GM21737 (cell line): Measurements from ENCODE around the gene OR51E1.
A peak's percentile ranks its signal among the peaks of the same experiment; 100 is the strongest.

Experiments used
- ATAC-seq: cut with Tn5 transposase; IDR thresholded peaks from one replicate; pipeline ENCODE4 v1.9.1; 2021; ENCODE audit warnings: mild to moderate bottlenecking, moderate library complexity; ENCODE audit not compliant: unreplicated experiment

The OR51E1 gene, protein sequence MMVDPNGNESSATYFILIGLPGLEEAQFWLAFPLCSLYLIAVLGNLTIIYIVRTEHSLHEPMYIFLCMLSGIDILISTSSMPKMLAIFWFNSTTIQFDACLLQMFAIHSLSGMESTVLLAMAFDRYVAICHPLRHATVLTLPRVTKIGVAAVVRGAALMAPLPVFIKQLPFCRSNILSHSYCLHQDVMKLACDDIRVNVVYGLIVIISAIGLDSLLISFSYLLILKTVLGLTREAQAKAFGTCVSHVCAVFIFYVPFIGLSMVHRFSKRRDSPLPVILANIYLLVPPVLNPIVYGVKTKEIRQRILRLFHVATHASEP

GRCh38 chr11:4643682-4644081, at the start of gene OR51E1:
Gene OR51E1 (plus strand): TSS chr11:4643982. CDS start chr11:4652527, 8,545 bp downstream.
- ATAC-seq, result no peak

DNA sequence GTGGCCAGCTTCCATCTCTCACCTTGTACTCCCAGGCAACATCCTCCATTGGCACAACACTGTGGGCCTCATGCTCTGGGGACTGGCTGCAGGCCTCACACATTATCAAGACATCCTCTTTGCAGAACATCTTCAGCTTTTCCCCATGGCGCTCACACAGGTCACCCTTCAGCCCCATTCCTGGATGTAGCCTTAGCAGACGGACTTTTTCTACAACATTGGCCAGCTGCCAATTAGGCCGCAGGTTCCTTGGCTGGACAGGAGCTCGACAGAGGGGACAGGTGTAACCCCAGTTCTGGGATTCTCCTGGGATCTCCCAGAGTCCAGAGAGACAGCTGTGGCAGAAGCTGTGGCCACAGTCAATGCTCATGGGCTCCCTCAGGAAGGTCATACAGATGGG, 38.7 kb upstream of the OR51E1 start:
- no peak for ATAC-seq

- ATAC-seq, result no peak
These were observed 37.4 kb upstream of the OR51E1 start for GRCh38 chr11:4606231-4607015.

DNA sequence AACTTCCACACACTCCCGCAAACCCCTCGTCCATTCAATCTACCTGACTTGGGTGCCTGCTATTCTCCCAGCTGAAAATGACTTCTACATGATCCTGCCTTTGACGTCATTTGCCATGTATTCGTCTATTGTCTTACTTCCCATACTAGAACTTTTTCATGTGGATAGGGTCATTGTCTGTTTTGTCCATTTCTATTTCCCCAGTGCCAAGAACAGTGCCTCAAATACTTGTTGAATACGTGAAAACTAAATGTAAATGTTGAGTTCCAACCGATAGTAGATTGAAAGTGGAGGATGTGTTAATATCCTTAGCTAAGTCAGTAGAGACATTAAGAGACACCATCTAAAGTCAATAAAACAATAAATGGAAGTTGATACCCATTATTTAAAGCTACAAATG, 36.7 kb upstream of the OR51E1 start:
- ATAC-seq, result no peak

GRCh38 chr11:4607781-4608666, 35.8 kb upstream of the OR51E1 start, which contains the start of gene TRIM68:
Gene TRIM68 (minus strand): TSS chr11:4608231. CDS start chr11:4605504, 2,727 bp downstream.
- peak; percentile 100 for ATAC-seq

- ATAC-seq, result no peak
These were observed 33.4 kb upstream of the OR51E1 start for GRCh38 chr11:4610258-4610935.

DNA sequence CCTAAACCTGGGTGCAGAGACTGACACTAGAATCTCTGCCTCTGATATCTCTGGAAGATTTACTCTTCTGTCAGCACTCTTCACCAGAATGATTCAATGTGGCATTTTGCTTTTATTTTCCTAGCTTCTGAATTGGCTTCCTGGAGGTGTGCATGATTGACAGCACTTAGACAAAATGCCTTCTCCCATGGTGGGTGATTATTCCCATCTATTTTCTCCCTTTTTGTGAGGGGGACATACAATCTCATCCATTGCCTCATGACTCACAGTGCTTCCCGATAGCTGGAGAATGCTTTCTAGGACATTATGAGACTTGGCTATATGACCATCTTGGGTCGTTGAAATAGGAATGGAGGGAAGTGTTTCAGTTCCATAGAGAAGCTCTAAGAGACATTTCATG, 31.8 kb upstream of the OR51E1 start:
- no peak for ATAC-seq

DNA sequence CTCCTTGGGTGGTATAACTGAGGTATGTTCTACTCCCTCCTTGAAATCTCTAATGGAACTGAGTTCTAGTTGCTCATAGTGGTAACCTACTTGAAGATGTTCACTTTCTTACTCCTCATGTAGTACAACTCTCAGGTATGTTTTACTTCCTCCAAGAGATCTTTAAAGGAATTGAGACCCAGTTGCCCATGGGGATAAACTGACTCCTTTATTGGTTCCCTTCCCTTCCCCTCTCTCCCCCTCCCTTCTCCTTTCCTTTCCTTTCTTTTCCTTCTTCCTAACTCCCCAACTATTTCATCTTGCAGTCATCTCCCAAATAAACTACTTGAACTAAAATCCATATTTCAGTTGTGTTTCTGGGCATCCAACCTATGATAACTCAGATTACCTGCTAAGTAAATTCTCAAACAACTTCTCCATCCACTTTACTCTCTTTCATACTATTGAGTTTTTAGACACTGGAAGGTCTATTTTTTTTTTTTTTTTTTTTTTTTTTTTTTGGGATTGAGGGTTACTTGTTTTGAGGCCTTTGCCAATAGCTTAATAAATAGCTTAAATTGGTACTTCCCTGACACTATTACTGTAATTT, 27.8 kb upstream of the OR51E1 start:
- no peak for ATAC-seq

- ATAC-seq, result no peak
These were observed 24.3 kb upstream of the OR51E1 start for GRCh38 chr11:4619514-4619913.

DNA sequence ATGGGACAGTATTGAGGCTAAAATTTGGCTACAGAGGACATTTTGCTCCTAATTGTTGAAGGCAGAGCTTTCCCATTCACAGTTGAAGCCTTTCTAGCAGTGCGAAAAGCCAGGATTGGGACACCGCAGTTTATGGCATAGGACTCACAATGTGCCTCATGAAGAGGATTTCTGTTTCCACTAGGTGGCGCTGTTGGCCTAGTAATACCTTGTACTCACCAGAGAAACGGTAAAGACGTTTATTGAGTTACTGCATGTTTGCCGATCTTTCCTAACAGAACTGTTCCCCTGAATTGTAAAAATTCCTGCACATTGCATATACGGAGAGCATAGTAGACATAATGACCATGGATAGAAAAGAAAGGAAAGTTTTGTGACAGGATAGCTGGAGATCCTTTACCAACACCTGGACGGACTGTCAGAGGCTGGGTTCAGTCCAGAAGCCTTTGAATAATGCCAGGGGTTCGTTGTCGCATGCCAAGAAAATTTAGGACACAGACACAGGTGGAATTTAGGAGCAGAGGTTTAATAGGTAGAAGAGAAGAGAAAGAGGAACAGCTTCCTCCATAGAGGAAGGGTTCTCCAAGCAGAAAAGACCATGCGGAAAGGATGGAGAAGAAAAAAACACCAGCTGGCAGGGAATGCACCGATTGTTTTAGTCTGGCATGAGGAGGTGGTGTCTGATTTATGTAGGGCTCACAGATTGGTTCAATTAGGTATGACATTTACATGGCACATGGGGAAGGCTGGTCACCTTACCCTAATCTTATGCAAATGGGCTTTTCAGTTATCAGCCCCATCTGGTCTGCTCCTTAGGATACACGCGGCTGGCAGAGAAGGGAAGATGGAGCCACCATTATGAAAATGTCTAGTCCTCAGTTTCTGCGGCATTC, 17.3 kb upstream of the OR51E1 start:
- ATAC-seq, result no peak

DNA sequence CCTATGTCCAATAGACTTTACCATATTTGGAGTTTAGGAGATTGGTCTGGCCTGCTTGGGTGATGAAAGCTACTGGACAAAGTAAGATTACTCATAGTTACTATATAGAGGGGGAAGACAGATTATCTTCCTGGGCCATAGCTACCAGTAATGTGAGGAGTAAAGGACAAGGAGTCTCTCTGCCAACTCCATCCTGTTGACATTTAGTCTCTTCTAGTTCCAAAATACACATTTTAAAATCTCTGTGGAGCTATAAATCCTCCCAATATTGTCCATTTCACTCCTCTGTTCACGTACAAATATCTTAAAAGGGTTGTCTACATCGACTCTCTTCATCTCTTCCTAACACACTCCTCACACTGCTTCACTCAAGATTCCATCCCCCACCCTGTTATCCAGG, 7.6 kb upstream of the OR51E1 start:
- no peak for ATAC-seq

GRCh38 chr11:4636962-4637661, 6.7 kb upstream of the OR51E1 start, which contains the start of gene OR51D1:
Gene OR51D1 (plus strand): TSS chr11:4637477. CDS start chr11:4639791, 2,314 bp downstream.
- peak; percentile 80 for ATAC-seq

DNA sequence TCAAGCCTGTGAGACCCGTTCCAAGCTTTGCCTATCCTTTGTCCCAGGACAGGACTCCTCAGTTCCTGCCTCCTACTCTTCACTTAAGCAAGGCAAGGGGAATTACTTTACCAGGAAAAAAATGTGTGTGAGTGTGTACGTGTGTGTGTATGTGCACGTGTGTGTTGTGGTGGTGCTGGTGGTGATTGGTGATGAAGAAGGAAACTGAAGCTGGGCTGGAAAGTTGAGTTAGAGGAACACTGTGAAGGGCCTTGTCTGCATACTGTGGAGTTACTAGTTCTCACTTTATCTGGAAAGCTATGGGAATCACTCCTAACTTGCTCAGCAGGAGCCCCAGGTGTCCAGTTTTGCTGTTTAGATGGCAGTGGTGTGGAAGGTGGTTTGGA, 6.1 kb upstream of the OR51E1 start:
- ATAC-seq, result no peak

DNA sequence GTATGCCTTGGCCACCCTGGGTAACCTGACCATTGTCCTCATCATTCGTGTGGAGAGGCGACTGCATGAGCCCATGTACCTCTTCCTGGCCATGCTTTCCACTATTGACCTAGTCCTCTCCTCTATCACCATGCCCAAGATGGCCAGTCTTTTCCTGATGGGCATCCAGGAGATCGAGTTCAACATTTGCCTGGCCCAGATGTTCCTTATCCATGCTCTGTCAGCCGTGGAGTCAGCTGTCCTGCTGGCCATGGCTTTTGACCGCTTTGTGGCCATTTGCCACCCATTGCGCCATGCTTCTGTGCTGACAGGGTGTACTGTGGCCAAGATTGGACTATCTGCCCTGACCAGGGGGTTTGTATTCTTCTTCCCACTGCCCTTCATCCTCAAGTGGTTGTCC, 3.9 kb upstream of the OR51E1 start:
- no peak for ATAC-seq

GRCh38 chr11:4641501-4641900, 2.3 kb upstream of the OR51E1 start:
- no peak for ATAC-seq

GRCh38 chr11:4642043-4642442, 1.7 kb upstream of the OR51E1 start:
- ATAC-seq, result no peak

GRCh38 chr11:4643076-4643475, 706 bp upstream of the OR51E1 start:
- no peak for ATAC-seq

GRCh38 chr11:4644233-4644632, 451 bp downstream of the OR51E1 start:
- ATAC-seq, result no peak

- no peak for ATAC-seq
These were observed 2.2 kb downstream of the OR51E1 start for GRCh38 chr11:4645974-4646373.
